ENCODE measurements around the gene TTC34. TPM values are rescaled to one million over a fixed set of nuclear protein-coding genes. Genes with fewer than 3 reads are reported as not detected.

TTC34 gene
- total RNA-seq, 1 experiment from 2014 or later: 1.7 TPM

- no TSS peak for BruUV-seq (replicated peaks)
- CTCF ChIA-PET: no interaction called here
- H4K20me1 ChIP-seq (ENCODE audit: insufficient read depth): no peaks in the 10 kb centered on the region
- intact Hi-C loops (cut with micrococcal nuclease; ENCODE audit: unreplicated experiment): no loop called here
- no peaks in the 10 kb centered on the region for H3K9me3 ChIP-seq (ENCODE audit: insufficient read depth, low read depth)
- no peak for DNase-seq
- H2AFZ ChIP-seq: no peak overlapping the region
- H3K4me1 ChIP-seq (replicated peaks; ENCODE audit: insufficient read depth): no peaks in the 10 kb centered on the region
- no peaks in the 10 kb centered on the region for H3K79me2 ChIP-seq (ENCODE audit: low read depth)
- no peak overlapping the region for H3K4me2 ChIP-seq
- TF ChIP-seq CTCF (conservative IDR thresholded peaks at IDR 0.05): no peak
- TF ChIP-seq EZH2 (IDR thresholded peaks at IDR 0.05; ENCODE audit: low read depth): no peak
- H3K9me2 ChIP-seq (ENCODE audit: insufficient read depth): no peaks in the 10 kb centered on the region
- H3K4me3 ChIP-seq: no peak overlapping the region
- no peaks in the 10 kb centered on the region for H3F3A ChIP-seq (ENCODE audit: insufficient read depth, low read depth)
- POLR2A ChIA-PET (ENCODE audit: unreplicated experiment): no interaction called here
- no peaks in the 10 kb centered on the region for H3K36me3 ChIP-seq (ENCODE audit: low read depth)
- H3K27ac ChIP-seq: no peak overlapping the region
- H3K27me3 ChIP-seq (ENCODE audit: insufficient read depth, low read depth): peaks cover 93% of the 10 kb centered on the region
Measured at GRCh38 chr1:2837823-2838222, 36.3 kb upstream of the TTC34 start.

GRCh38 chr1:2837316-2837715, 35.8 kb upstream of the TTC34 start:
- Histone ChIP-seq H3K4me3 (no peak overlapping the region), H3K9me2 (ENCODE audit: insufficient read depth) (no peaks in the 10 kb centered on the region), H2AFZ (no peak overlapping the region), H4K20me1 (ENCODE audit: insufficient read depth) (no peaks in the 10 kb centered on the region), H3K36me3 (ENCODE audit: low read depth) (no peaks in the 10 kb centered on the region), H3K4me2 (no peak overlapping the region), H3F3A (ENCODE audit: insufficient read depth, low read depth) (no peaks in the 10 kb centered on the region), H3K27ac (no peak overlapping the region), H3K4me1 (replicated peaks; ENCODE audit: insufficient read depth) (no peaks in the 10 kb centered on the region), H3K79me2 (ENCODE audit: low read depth) (no peaks in the 10 kb centered on the region), H3K9me3 (ENCODE audit: insufficient read depth, low read depth) (no peaks in the 10 kb centered on the region), H3K27me3 (ENCODE audit: insufficient read depth, low read depth) (peaks cover 90% of the 10 kb centered on the region)
- BruUV-seq (replicated peaks): no TSS peak
- DNase-seq: no peak
- ChIA-PET CTCF (no interaction called here), POLR2A (ENCODE audit: unreplicated experiment) (no interaction called here)
- TF ChIP-seq EZH2 (IDR thresholded peaks at IDR 0.05; ENCODE audit: low read depth): no peak
- TF ChIP-seq CTCF (conservative IDR thresholded peaks at IDR 0.05): no peak
- intact Hi-C loops (cut with micrococcal nuclease; ENCODE audit: unreplicated experiment): no loop called here

- Histone ChIP-seq H3K4me2 (no peak overlapping the region), H3K4me1 (replicated peaks; ENCODE audit: insufficient read depth) (no peaks in the 10 kb centered on the region), H3K9me3 (ENCODE audit: insufficient read depth, low read depth) (no peaks in the 10 kb centered on the region), H4K20me1 (ENCODE audit: insufficient read depth) (no peaks in the 10 kb centered on the region), H2AFZ (no peak overlapping the region), H3K79me2 (ENCODE audit: low read depth) (no peaks in the 10 kb centered on the region), H3K9me2 (ENCODE audit: insufficient read depth) (no peaks in the 10 kb centered on the region), H3K36me3 (ENCODE audit: low read depth) (no peaks in the 10 kb centered on the region), H3K4me3 (no peak overlapping the region), H3F3A (ENCODE audit: insufficient read depth, low read depth) (no peaks in the 10 kb centered on the region), H3K27me3 (ENCODE audit: insufficient read depth, low read depth) (peaks cover 90% of the 10 kb centered on the region), H3K27ac (no peak overlapping the region)
- no peak for TF ChIP-seq CTCF (conservative IDR thresholded peaks at IDR 0.05)
- no peak for TF ChIP-seq EZH2 (IDR thresholded peaks at IDR 0.05; ENCODE audit: low read depth)
- CTCF ChIA-PET: no interaction called here
- no peak for DNase-seq
- POLR2A ChIA-PET (ENCODE audit: unreplicated experiment): no interaction called here
- intact Hi-C loops (cut with micrococcal nuclease; ENCODE audit: unreplicated experiment): no loop called here
- no TSS peak for BruUV-seq (replicated peaks)
Measured at GRCh38 chr1:2836333-2836970, 35.0 kb upstream of the TTC34 start.

Measured in PC-9 (cell line).